Measurements from ENCODE around the gene DERA.
"Not testable (repeated sequence)": the region's sequence is repeated elsewhere in the genome, so short reads cannot be mapped to it uniquely, and the experiment has no call there.

DNA sequence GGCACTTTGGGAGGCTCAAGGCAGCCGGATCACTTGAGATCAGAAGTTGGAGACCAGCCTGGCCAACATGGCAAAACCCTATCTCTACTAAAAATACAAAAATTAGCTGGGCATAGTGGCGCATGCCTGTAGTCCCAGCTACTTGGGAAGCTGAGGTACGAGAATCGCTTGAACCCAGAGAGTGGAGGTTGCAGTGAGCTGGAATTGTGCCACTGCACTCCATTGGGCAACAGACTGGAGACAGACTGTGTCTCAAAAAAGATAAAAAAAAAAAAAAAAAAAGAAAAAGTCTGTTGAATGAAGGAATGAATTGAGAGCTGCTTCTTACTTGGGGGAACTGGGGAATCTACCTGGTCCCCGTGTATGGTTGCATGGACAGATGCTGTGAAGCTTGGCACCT lies 3.0 kb downstream of the DERA start:
- not testable (repeated sequence) for TF ChIP-seq CTCF (IDR thresholded peaks at IDR 0.05; ENCODE audit: borderline replicate concordance, extremely low read depth, low read length, poor library complexity, severe bottlenecking); EZH2 (IDR thresholded peaks at IDR 0.05; ENCODE audit: borderline replicate concordance, low read depth, low read length, severe bottlenecking)

All from DND-41 (cell line).